SK-N-MC (cell line): Measurements from ENCODE around the gene KCNIP2.

ENCODE experiments used
- EZH2 ChIP-seq: fragments of 200-600 bp; sonication (generic); IDR thresholded peaks from one replicate; pipeline ENCODE4 v1.6.1; 2017; ENCODE audit warnings: antibody characterized with exemption
- FOXP2 ChIP-seq: optimal IDR thresholded peaks from 2 replicates; pipeline ENCODE3; 2011; ENCODE audit warnings: mild to moderate bottlenecking, moderate library complexity; ENCODE audit not compliant: insufficient read depth; ENCODE audit errors: extremely low read length, control extremely low read depth
- POLR2AphosphoS5 ChIP-seq: IDR thresholded peaks from 2 replicates; pipeline ENCODE4 v1.6.1; 2012; ENCODE audit warnings: mild to moderate bottlenecking, low read depth, low read length, borderline replicate concordance

GRCh38 chr10:101789686-101790085, 53.9 kb downstream of the KCNIP2 start:
- TF ChIP-seq POLR2AphosphoS5, result no peak
- no peak for TF ChIP-seq EZH2
- no peak for TF ChIP-seq FOXP2
